Neuronal stem cell (in vitro differentiated cells): ENCODE measurements around the gene GRAMD2A.

Source experiments
- DNase-seq: peaks from one replicate; pipeline ENCODE4 v3.0.0-alpha.2; 2013; ENCODE audit warnings: low spot score
- H2AFZ ChIP-seq: one replicate; pipeline ENCODE4 v1.6.1; 2013; ENCODE audit warnings: mild to moderate bottlenecking, low read length, inconsistent platforms
- H2AK5ac ChIP-seq: 2 replicates; pipeline ENCODE4 v1.6.1; 2013; ENCODE audit warnings: low read depth, mild to moderate bottlenecking, inconsistent platforms, low read length, moderate library complexity, mixed read lengths
- H2BK120ac ChIP-seq: 2 replicates; pipeline ENCODE4 v1.6.1; 2013; ENCODE audit warnings: low read depth, mild to moderate bottlenecking, inconsistent platforms, low read length, moderate library complexity, mixed read lengths
- H2BK12ac ChIP-seq: one replicate; pipeline ENCODE4 v1.6.1; 2013; ENCODE audit warnings: low read length, inconsistent platforms
- H2BK15ac ChIP-seq: 2 replicates; pipeline ENCODE4 v1.6.1; 2013; ENCODE audit warnings: mild to moderate bottlenecking, low read length, inconsistent platforms, mixed read lengths
- H2BK5ac ChIP-seq: one replicate; pipeline ENCODE4 v1.6.1; 2013; ENCODE audit warnings: inconsistent platforms, mild to moderate bottlenecking, low read length, moderate library complexity
- H3K14ac ChIP-seq: one replicate; pipeline ENCODE4 v1.6.1; 2013; ENCODE audit warnings: low read length, inconsistent platforms
- H3K18ac ChIP-seq: 2 replicates; pipeline ENCODE4 v1.6.1; 2013; ENCODE audit warnings: low read length, inconsistent platforms
- H3K23ac ChIP-seq: 2 replicates; pipeline ENCODE4 v1.6.1; 2013; ENCODE audit warnings: low read depth, mild to moderate bottlenecking, mixed read lengths, low read length, inconsistent platforms; ENCODE audit not compliant: poor library complexity
- H3K27ac ChIP-seq: replicated peaks from 3 replicates; pipeline ENCODE4 v1.5.1; 2013; ENCODE audit warnings: low read length, inconsistent platforms
- H3K27me3 ChIP-seq, 3 experiments: 2 replicates each; pipeline ENCODE4 v1.6.1; 2013; ENCODE audit warnings: low read length in 3 of 3, mild to moderate bottlenecking in 2 of 3, inconsistent platforms in 1 of 3, low read depth in 1 of 3, mixed read lengths in 1 of 3, moderate library complexity in 1 of 3; ENCODE audit not compliant: control insufficient read depth in 3 of 3, insufficient read depth in 3 of 3
- H3K36me3 ChIP-seq, 2 donors: replicated peaks in 1 of 2; 2 replicates each; pipeline ENCODE4 v1.6.1; 2013; ENCODE audit warnings: low read length in 2 of 2; ENCODE audit not compliant: control insufficient read depth in 2 of 2, insufficient read depth in 2 of 2
- H3K4ac ChIP-seq: 2 replicates; pipeline ENCODE4 v1.6.1; 2013; ENCODE audit warnings: inconsistent platforms, mild to moderate bottlenecking, low read length, moderate library complexity
- H3K4me1 ChIP-seq, 2 donors: 1 replicate in 1 of 2; 2 replicates in 1 of 2; pipeline ENCODE4 v1.6.1; 2013; ENCODE audit warnings: low read length in 2 of 2, low read depth in 1 of 2; ENCODE audit not compliant: control insufficient read depth in 2 of 2, insufficient read depth in 1 of 2
- H3K4me2 ChIP-seq: one replicate; pipeline ENCODE4 v1.6.1; 2013; ENCODE audit warnings: mild to moderate bottlenecking, low read length, inconsistent platforms; ENCODE audit not compliant: insufficient read depth, poor library complexity, severe bottlenecking
- H3K4me3 ChIP-seq, 2 donors: 2 replicates each; pipeline ENCODE4 v1.5.1; 2013; ENCODE audit warnings: low read length in 2 of 2, mild to moderate bottlenecking in 2 of 2, inconsistent platforms in 1 of 2, moderate library complexity in 1 of 2
- H3K79me1 ChIP-seq: one replicate; pipeline ENCODE4 v1.6.1; 2013; ENCODE audit warnings: low read depth, mild to moderate bottlenecking, inconsistent platforms, low read length, moderate library complexity
- H3K9ac ChIP-seq: one replicate; pipeline ENCODE4 v1.6.1; 2013; ENCODE audit warnings: mild to moderate bottlenecking, low read depth, low read length, inconsistent platforms; ENCODE audit not compliant: poor library complexity
- H3K9me3 ChIP-seq, 2 donors: replicated peaks in 1 of 2; 2 replicates each; pipeline versions ENCODE3 to v1.6.1; 2013; ENCODE audit warnings: low read length in 2 of 2, mild to moderate bottlenecking in 2 of 2, inconsistent platforms in 1 of 2, low read depth in 1 of 2, mixed read lengths in 1 of 2, moderate library complexity in 1 of 2; ENCODE audit not compliant: control insufficient read depth in 2 of 2, insufficient read depth in 1 of 2
- H4K8ac ChIP-seq: one replicate; pipeline ENCODE4 v1.6.1; 2013; ENCODE audit warnings: low read depth, mild to moderate bottlenecking, inconsistent platforms, low read length, moderate library complexity
- H4K91ac ChIP-seq: one replicate; pipeline ENCODE4 v1.6.1; 2013; ENCODE audit warnings: low read length, low read depth, mild to moderate bottlenecking, inconsistent platforms; ENCODE audit not compliant: poor library complexity
- WGBS, 2 donors: extraction: QIAGEN DNeasy Blood & Tissue Kit; methylation state at CpG; one replicate each; pipeline ENCODE4 v1.1.7; 2013; ENCODE audit warnings: missing lambda C conversion rate in 2 of 2, mixed read lengths in 1 of 2; ENCODE audit not compliant: insufficient read length in 2 of 2, insufficient replicate concordance in 1 of 2; ENCODE audit errors: extremely low coverage in 2 of 2; 5-methylcytosine and 5-hydroxymethylcytosine counted together

Gene GRAMD2A

GRCh38 chr15:72233769-72234168 lies 36.2 kb upstream of the GRAMD2A start:
- peaks cover 0 to 13% of the 10 kb centered on the region in 2 donors for H3K36me3 ChIP-seq
- no peaks in the 10 kb centered on the region for H3K9me3 ChIP-seq
- H3K79me1 ChIP-seq = peaks cover 7% of the 10 kb centered on the region
- no peak overlapping the region for H3K14ac ChIP-seq
- no peak overlapping the region for H3K23ac ChIP-seq
- no peak overlapping the region for H3K4me2 ChIP-seq
- no peak overlapping the region for H2BK5ac ChIP-seq
- no peak overlapping the region for H3K4ac ChIP-seq
- H3K4me1 ChIP-seq = peaks cover 16 to 17% of the 10 kb centered on the region in 2 donors
- H3K27ac ChIP-seq = no peak overlapping the region
- no peak overlapping the region for H3K9ac ChIP-seq
- no peak overlapping the region for H3K4me3 ChIP-seq
- no peak overlapping the region for H2AFZ ChIP-seq
- H4K8ac ChIP-seq = no peak overlapping the region
- no peak overlapping the region for H2AK5ac ChIP-seq
- whole genome bisulfite sequencing, 2 donors = no CpG with 5 or more reads among the region's 6 CpGs
- no peak overlapping the region for H2BK15ac ChIP-seq
- no peaks in the 10 kb centered on the region for H3K27me3 ChIP-seq
- no peak overlapping the region for H2BK12ac ChIP-seq
- H3K18ac ChIP-seq = no peak overlapping the region
- no peak for DNase-seq
- H2BK120ac ChIP-seq = no peak overlapping the region
- H4K91ac ChIP-seq = no peak overlapping the region

GRCh38 chr15:72231833-72232478 lies 34.4 kb upstream of the GRAMD2A start:
- Histone ChIP-seq H3K27me3 (no peaks in the 10 kb centered on the region), H3K14ac (peak overlapping the region; percentile 11), H2AFZ (peak overlapping the region; percentile 93), H3K18ac (peak overlapping the region; percentile 95), H2BK15ac (no peak overlapping the region), H3K79me1 (peaks cover 7% of the 10 kb centered on the region), H4K8ac (no peak overlapping the region), H3K9ac (peak overlapping the region; percentile 92), H3K4ac (no peak overlapping the region), H3K23ac (peak overlapping the region; percentile 89), H3K4me3 (peak overlapping the region; percentile 78 to 100), H2BK5ac (peak overlapping the region; percentile 76), H4K91ac (no peak overlapping the region), H3K4me1 (peaks cover 18 to 28% of the 10 kb centered on the region in 2 donors), H3K9me3 (no peaks in the 10 kb centered on the region), H3K4me2 (peak overlapping the region; percentile 79), H2AK5ac (no peak overlapping the region), H2BK120ac (no peak overlapping the region), H2BK12ac (no peak overlapping the region), H3K27ac (peak overlapping the region; percentile 75), H3K36me3 (peaks cover 0 to 17% of the 10 kb centered on the region in 2 donors)
- WGBS, 2 donors = no CpG with 5 or more reads among the region's 16 CpGs
- DNase-seq = no peak

DNA sequence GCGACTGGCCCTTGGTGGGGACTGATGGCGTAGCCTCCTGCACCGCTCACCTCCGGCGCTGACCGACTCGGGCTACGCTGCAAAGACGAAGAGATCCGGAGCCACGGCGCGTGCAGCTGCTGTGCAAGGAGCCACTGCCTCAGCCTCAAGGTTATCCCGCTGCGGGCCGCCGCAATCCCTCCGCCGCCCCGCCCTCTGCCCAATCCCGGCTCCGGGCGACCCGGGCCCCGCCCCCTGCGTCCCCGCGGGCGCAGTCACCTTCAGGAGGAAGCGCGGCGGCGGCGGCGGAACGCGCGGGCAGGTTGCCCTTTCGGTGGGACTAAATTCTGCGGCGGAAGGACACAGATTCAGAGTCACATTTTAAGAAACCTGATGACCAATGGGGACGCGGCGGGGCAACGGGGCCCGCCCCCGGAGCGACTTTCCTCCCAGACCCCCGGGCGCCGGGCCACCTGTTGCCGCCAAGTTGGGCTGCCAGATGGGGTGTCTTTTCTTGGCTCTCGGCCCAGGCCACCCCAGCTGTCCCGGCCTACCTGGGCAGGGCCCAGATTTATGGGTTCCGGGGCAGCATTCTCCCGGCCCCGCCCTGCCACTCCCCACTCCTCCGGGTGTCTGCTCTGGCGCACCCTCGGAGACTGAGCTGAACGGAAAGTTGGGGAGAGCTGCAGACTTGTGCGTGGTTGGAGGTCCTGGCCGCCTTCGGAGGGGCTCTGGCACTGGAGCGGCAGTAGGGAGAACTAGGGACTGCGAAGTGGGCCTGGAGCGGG lies 33.7 kb upstream of the GRAMD2A start, which contains the start of gene PKM:
Gene PKM (minus strand): TSS at position 125 of the 767 bp plus-strand sequence. CDS start 12,093 bp downstream, outside the sequence.
- Histone ChIP-seq H2AFZ (peak within 1 kb of the TSS; percentile 93), H3K4me2 (peak within 1 kb of the TSS; percentile 79), H3K27ac (peak within 1 kb of the TSS; percentile 95), H3K9ac (peak within 1 kb of the TSS; percentile 96), H3K79me1 (peaks cover 7% of the 10 kb centered on the region), H3K36me3 (peaks cover 0 to 24% of the 10 kb centered on the region in 2 donors), H3K4ac (peak within 1 kb of the TSS; percentile 94), H2BK5ac (peak within 1 kb of the TSS; percentile 98), H3K23ac (peak within 1 kb of the TSS; percentile 100), H2BK120ac (peak within 1 kb of the TSS; percentile 56), H2BK12ac (no peak within 1 kb of the TSS), H3K4me3 (peak within 1 kb of the TSS; percentile 99 to 100), H4K8ac (peak within 1 kb of the TSS; percentile 43), H3K18ac (peak within 1 kb of the TSS; percentile 98), H2BK15ac (peak within 1 kb of the TSS; percentile 83), H3K27me3 (no peaks in the 10 kb centered on the region), H3K14ac (peak within 1 kb of the TSS; percentile 91), H3K4me1 (peaks cover 21 to 33% of the 10 kb centered on the region in 2 donors), H4K91ac (peak within 1 kb of the TSS; percentile 93), H2AK5ac (peak within 1 kb of the TSS; percentile 82), H3K9me3 (no peaks in the 10 kb centered on the region)
- peak; percentile 99 for DNase-seq
- no CpG with 5 or more reads among the region's 67 CpGs for WGBS, 2 donors
